HL-60 (cell line): ENCODE data around the gene PRKRIP1.
A peak's percentile ranks its signal among the peaks of the same experiment; 100 is the strongest.

Experiments
- DNase-seq, 2 experiments: peaks; one replicate each; pipeline ENCODE4 v3.0.0-alpha.2; 2010 to 2020; ENCODE audit warnings: low read depth in 1 of 2, low spot score in 1 of 2
- H3K27ac ChIP-seq: fragments of 250-450 bp; sonication (Bioruptor Pico); replicated peaks from 2 replicates; pipeline ENCODE4 v1.5.1; 2020; ENCODE audit warnings: mild to moderate bottlenecking, moderate library complexity
- H3K27me3 ChIP-seq: fragments of 250-450 bp; sonication (Bioruptor Pico); 2 replicates; pipeline ENCODE4 v1.5.1; 2021; ENCODE audit warnings: mild to moderate bottlenecking, moderate library complexity; ENCODE audit not compliant: insufficient read depth, poor library complexity, severe bottlenecking
- H3K4me3 ChIP-seq: replicated peaks from 2 replicates; pipeline ENCODE4 v1.5.1; 2011; ENCODE audit warnings: mild to moderate bottlenecking, control low read depth, low read length; ENCODE audit not compliant: insufficient read depth
- GABPA ChIP-seq: IDR thresholded peaks from 2 replicates; pipeline ENCODE4 v1.6.1; 2012; ENCODE audit warnings: low read depth
- POLR2AphosphoS5 ChIP-seq: IDR thresholded peaks from 2 replicates; pipeline ENCODE4 v1.6.1; 2012; ENCODE audit warnings: low read depth
- SPI1 ChIP-seq: IDR thresholded peaks from 2 replicates; pipeline ENCODE4 v1.6.1; 2012; ENCODE audit warnings: low read depth, mild to moderate bottlenecking, borderline replicate concordance
- TF ChIP-seq, protein P1 (sequence below): IDR thresholded peaks from one replicate; pipeline ENCODE4 v1.5.1; 2011; ENCODE audit warnings: low read length, control low read depth, inconsistent platforms; ENCODE audit not compliant: insufficient read depth
- TF ChIP-seq, protein P2 (sequence below): IDR thresholded peaks from 2 replicates; pipeline ENCODE4 v1.6.1; 2012; ENCODE audit warnings: low read depth; ENCODE audit not compliant: insufficient replicate concordance

PRKRIP1 gene

DNA sequence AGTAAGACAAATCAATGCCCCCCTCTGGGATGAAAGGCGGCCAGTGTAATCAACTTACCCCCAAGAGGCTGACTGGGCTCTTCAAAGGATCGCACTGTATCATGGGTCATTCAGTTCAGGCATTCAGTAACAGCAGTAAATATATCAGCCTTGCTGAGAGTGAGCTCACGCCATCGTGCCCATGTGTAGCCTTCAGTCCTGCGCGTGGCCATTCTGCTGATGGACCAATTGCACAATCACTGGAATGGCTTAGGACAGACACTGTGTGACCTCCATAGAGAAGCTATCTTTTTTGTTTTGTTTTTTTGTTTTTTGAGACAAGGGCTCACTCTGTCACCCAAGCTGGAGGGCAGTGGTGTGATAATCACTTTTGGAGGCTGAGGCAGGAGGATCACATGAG is 9.1 kb upstream of the PRKRIP1 start:
- no peak overlapping the region for H3K27ac ChIP-seq
- TF ChIP-seq POLR2AphosphoS5 = no peak
- TF ChIP-seq SPI1 = no peak
- no peak for TF ChIP-seq GABPA
- TF ChIP-seq, protein P1, sequence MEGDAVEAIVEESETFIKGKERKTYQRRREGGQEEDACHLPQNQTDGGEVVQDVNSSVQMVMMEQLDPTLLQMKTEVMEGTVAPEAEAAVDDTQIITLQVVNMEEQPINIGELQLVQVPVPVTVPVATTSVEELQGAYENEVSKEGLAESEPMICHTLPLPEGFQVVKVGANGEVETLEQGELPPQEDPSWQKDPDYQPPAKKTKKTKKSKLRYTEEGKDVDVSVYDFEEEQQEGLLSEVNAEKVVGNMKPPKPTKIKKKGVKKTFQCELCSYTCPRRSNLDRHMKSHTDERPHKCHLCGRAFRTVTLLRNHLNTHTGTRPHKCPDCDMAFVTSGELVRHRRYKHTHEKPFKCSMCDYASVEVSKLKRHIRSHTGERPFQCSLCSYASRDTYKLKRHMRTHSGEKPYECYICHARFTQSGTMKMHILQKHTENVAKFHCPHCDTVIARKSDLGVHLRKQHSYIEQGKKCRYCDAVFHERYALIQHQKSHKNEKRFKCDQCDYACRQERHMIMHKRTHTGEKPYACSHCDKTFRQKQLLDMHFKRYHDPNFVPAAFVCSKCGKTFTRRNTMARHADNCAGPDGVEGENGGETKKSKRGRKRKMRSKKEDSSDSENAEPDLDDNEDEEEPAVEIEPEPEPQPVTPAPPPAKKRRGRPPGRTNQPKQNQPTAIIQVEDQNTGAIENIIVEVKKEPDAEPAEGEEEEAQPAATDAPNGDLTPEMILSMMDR = no peak
- TF ChIP-seq, protein P2, sequence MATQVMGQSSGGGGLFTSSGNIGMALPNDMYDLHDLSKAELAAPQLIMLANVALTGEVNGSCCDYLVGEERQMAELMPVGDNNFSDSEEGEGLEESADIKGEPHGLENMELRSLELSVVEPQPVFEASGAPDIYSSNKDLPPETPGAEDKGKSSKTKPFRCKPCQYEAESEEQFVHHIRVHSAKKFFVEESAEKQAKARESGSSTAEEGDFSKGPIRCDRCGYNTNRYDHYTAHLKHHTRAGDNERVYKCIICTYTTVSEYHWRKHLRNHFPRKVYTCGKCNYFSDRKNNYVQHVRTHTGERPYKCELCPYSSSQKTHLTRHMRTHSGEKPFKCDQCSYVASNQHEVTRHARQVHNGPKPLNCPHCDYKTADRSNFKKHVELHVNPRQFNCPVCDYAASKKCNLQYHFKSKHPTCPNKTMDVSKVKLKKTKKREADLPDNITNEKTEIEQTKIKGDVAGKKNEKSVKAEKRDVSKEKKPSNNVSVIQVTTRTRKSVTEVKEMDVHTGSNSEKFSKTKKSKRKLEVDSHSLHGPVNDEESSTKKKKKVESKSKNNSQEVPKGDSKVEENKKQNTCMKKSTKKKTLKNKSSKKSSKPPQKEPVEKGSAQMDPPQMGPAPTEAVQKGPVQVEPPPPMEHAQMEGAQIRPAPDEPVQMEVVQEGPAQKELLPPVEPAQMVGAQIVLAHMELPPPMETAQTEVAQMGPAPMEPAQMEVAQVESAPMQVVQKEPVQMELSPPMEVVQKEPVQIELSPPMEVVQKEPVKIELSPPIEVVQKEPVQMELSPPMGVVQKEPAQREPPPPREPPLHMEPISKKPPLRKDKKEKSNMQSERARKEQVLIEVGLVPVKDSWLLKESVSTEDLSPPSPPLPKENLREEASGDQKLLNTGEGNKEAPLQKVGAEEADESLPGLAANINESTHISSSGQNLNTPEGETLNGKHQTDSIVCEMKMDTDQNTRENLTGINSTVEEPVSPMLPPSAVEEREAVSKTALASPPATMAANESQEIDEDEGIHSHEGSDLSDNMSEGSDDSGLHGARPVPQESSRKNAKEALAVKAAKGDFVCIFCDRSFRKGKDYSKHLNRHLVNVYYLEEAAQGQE = no peak
- DNase-seq = no peak
- H3K4me3 ChIP-seq = no peak overlapping the region
- no peaks in the 10 kb centered on the region for H3K27me3 ChIP-seq

DNA sequence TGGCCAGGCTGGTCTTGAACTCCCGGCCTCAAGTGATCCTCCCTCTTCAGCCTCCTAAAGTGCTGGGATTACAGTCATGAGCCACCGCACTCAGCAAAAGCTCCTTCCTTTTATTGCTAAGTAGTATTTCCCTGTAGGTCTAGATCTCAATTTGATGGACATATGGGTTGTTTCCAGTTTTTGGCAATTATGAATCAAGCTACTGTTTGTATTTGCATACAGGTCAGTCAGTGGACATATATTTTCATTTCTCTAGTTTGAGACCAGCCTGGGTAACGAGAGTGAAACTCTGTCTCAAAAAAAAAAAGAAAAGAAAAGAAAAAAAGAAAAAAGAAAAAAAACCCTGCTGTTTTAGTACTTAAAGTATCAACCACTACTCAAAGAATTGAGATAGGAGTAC is 6.4 kb upstream of the PRKRIP1 start:
- H3K4me3 ChIP-seq = no peak overlapping the region
- TF ChIP-seq SPI1 (no peak), GABPA (no peak), POLR2AphosphoS5 (no peak)
- TF ChIP-seq, protein P2 = no peak
- TF ChIP-seq, protein P1 = no peak

DNA sequence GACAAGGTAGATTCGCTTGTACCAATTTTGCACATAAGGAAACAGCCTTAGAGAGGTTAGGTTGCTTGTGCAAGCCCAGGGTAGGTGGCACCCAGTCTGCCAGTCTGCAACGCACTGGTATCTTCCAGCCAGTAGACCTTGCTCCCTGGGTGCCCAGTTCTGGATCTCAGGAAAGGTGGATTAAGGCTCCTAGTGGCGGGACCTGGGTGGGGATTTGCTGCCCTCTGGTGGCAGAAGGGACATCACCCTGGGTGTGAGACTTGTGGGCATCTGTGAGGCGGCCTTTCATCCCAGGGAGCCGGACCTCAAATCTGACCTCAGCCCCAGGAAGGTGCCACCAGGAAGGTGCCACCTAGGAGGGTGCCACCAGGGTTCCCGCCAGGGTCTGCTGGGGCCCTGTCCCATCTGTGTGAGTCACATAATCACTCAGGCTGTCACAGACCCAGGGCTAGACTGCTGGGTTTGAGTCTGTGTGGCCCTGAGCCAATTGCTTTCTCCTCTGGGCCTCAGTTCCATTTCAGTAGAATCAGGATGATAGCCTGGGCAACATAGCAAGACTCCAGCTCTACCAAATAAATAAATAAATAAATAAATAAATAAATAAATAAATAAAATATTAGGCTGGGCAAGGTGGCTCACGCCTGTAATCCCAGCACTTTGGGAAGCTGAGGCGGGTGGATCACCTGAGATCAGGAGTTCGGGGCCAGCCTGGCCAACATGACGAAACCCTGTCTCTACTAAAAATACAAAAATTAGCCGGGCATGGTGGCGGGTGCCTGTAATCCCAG is 5.3 kb upstream of the PRKRIP1 start:
- DNase-seq = peak; percentile 54 to 70
- H3K27ac ChIP-seq = no peak overlapping the region
- TF ChIP-seq GABPA = no peak
- TF ChIP-seq, protein P1 = peak; percentile 92
- H3K4me3 ChIP-seq = no peak overlapping the region
- H3K27me3 ChIP-seq = no peaks in the 10 kb centered on the region

More for the DNA sequence above, 6.4 kb upstream of the PRKRIP1 start:
- H3K27ac ChIP-seq = no peak overlapping the region
- no peak for DNase-seq
- H3K27me3 ChIP-seq = no peaks in the 10 kb centered on the region

DNA sequence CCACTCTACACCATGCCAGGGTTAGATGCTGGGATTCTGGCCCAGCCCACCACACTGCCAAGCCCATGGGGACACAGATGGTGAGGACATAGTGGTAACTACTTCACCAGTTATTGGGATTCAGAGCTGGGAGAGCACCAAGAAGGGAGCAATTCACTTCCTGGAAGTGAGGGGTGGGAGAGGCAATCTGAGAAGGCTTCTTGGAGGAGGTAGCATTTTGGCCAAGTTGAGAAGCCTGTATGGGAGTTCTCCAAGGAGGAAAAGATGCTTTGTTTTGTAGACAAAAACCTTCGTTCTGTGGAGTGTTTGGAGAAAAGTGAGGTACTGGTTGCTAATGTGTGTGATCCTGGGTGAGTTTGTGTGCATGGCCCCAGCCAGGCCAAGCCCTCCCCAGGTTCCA is 3.8 kb upstream of the PRKRIP1 start:
- TF ChIP-seq, protein P1 = no peak
- no peak for TF ChIP-seq SPI1
- Histone ChIP-seq H3K4me3 (no peak overlapping the region), H3K27ac (no peak overlapping the region), H3K27me3 (no peaks in the 10 kb centered on the region)
- no peak for DNase-seq
